A673 (cell line): ENCODE measurements around the gene FGF11. TPM values are rescaled to one million over a fixed set of nuclear protein-coding genes. Genes with fewer than 3 reads are reported as not detected.

Source experiments
- BruUV-seq: library from RNA; stranded (reverse); fragments of 400-500 nt; replicated peaks from 2 replicates; lab custom pipeline; 2021; lab: Mats Ljungman, UMichigan
- CTCF ChIA-PET: fragments of 300-600 bp; sonication (Branson Sonifier 250); formaldehyde crosslinking; loops from one replicate; lab custom pipeline; 2022; ENCODE audit warnings: antibody characterized with exemption; lab: Charles Lee
- POLR2A ChIA-PET: fragments of 300-600 bp; sonication (Branson Sonifier 250); formaldehyde crosslinking; loops from one replicate; lab custom pipeline; 2022; ENCODE audit warnings: antibody characterized with exemption; ENCODE audit not compliant: low non-redundant PET; lab: Charles Lee
- DNase-seq: peaks from one replicate; pipeline ENCODE4 v3.0.0-alpha.2; 2015; ENCODE audit warnings: low spot score
- H3K27ac ChIP-seq: fragments of 200-600 bp; sonication (generic); 2 replicates; pipeline ENCODE4 v1.5.1; 2016; ENCODE audit warnings: mixed run types, low read depth, mild to moderate bottlenecking, mixed read lengths, antibody characterized with exemption, low read length; ENCODE audit not compliant: poor library complexity, severe bottlenecking
- H3K27me3 ChIP-seq: fragments of 200-600 bp; sonication (generic); replicated peaks from 2 replicates; pipeline ENCODE4 v1.6.1; 2017; ENCODE audit warnings: mixed run types, low read depth, mild to moderate bottlenecking, mixed read lengths, antibody characterized with exemption, low read length; ENCODE audit not compliant: insufficient read depth, poor library complexity
- H3K36me3 ChIP-seq: fragments of 200-600 bp; sonication (generic); 2 replicates; pipeline ENCODE4 v1.6.1; 2016; ENCODE audit warnings: mixed run types, mild to moderate bottlenecking, mixed read lengths, antibody characterized with exemption, low read length; ENCODE audit not compliant: insufficient read depth, poor library complexity, severe bottlenecking
- H3K4me1 ChIP-seq: fragments of 200-600 bp; sonication (generic); 2 replicates; pipeline ENCODE4 v1.6.1; 2017; ENCODE audit warnings: mixed run types, mild to moderate bottlenecking, mixed read lengths, antibody characterized with exemption, low read length; ENCODE audit not compliant: insufficient read depth, poor library complexity, severe bottlenecking
- H3K4me3 ChIP-seq: fragments of 200-600 bp; sonication (generic); 2 replicates; pipeline ENCODE4 v1.5.1; 2016; ENCODE audit warnings: low read depth, mixed run types, mild to moderate bottlenecking, mixed read lengths, low read length; ENCODE audit not compliant: poor library complexity, severe bottlenecking
- H3K9me3 ChIP-seq: fragments of 200-600 bp; sonication (generic); 2 replicates; pipeline ENCODE4 v1.6.1; 2016; ENCODE audit warnings: mixed run types, low read depth, mild to moderate bottlenecking, mixed read lengths, antibody characterized with exemption, low read length; ENCODE audit not compliant: poor library complexity, severe bottlenecking
- CTCF ChIP-seq: fragments of 300-800, 200-600 bp; sonication (generic); conservative IDR thresholded peaks from 2 replicates; pipeline ENCODE4 v1.5.1; 2017; ENCODE audit warnings: low read depth, mild to moderate bottlenecking, antibody characterized with exemption, low read length, moderate library complexity, mixed read lengths
- EZH2 ChIP-seq: fragments of 200-600 bp; sonication (generic); IDR thresholded peaks from 2 replicates; pipeline ENCODE4 v1.6.1; 2017; ENCODE audit warnings: borderline replicate concordance, low read depth, mild to moderate bottlenecking, mixed read lengths, antibody characterized with exemption, low read length; ENCODE audit not compliant: poor library complexity, severe bottlenecking
- intact Hi-C: fragments of 100-400 bp; cut with micrococcal nuclease; formaldehyde crosslinking; loops from one replicate; pipeline ENCODE4 v1.10.0; 2022; ENCODE audit not compliant: unreplicated experiment
- total RNA-seq: library from RNA; stranded (reverse); gene quantifications from 2 replicates; pipeline ENCODE4 v1.2.3, GENCODE V29; 2021

FGF11 gene
- total RNA-seq, 1 experiment from 2014 or later: 18.2 TPM

- POLR2A ChIA-PET: no interaction called here
These were observed 23.0 kb upstream of the FGF11 start for GRCh38 chr17:7416323-7416722.

GRCh38 chr17:7417056-7417655 is 22.2 kb upstream of the FGF11 start:
- POLR2A ChIA-PET: no interaction called here
- intact Hi-C loops: no loop called here
- Histone ChIP-seq H3K4me3 (no peak overlapping the region), H3K9me3 (no peaks in the 10 kb centered on the region), H3K4me1 (no peaks in the 10 kb centered on the region), H3K27me3 (no peaks in the 10 kb centered on the region), H3K36me3 (peaks cover 7% of the 10 kb centered on the region), H3K27ac (no peak overlapping the region)
- TF ChIP-seq EZH2: no peak
- TF ChIP-seq CTCF: no peak
- DNase-seq: no peak
- CTCF ChIA-PET: interaction anchor here (0.6 kb wide), 1 partner anchor 252 kb away, joined by 3 read pairs; no protein-coding TSS in a partner anchor
- no TSS peak for BruUV-seq

More at GRCh38 chr17:7416323-7416722, 23.0 kb upstream of the FGF11 start:
- Histone ChIP-seq H3K4me3 (no peak overlapping the region), H3K4me1 (no peaks in the 10 kb centered on the region), H3K27me3 (no peaks in the 10 kb centered on the region), H3K9me3 (no peaks in the 10 kb centered on the region), H3K36me3 (peaks cover 8% of the 10 kb centered on the region), H3K27ac (no peak overlapping the region)
- CTCF ChIA-PET: interaction anchor here (0.6 kb wide), 1 partner anchor 253 kb away, joined by 3 read pairs; no protein-coding TSS in a partner anchor
- TF ChIP-seq CTCF (no peak), EZH2 (no peak)
- no TSS peak for BruUV-seq
- intact Hi-C loops: no loop called here
- no peak for DNase-seq

- POLR2A ChIA-PET: no interaction called here
- Histone ChIP-seq H3K27ac (no peak overlapping the region), H3K4me1 (no peaks in the 10 kb centered on the region), H3K36me3 (peaks cover 3% of the 10 kb centered on the region), H3K27me3 (no peaks in the 10 kb centered on the region), H3K9me3 (no peaks in the 10 kb centered on the region), H3K4me3 (no peak overlapping the region)
- no TSS peak for BruUV-seq
- TF ChIP-seq EZH2 (no peak), CTCF (no peak)
- intact Hi-C loops: no loop called here
- CTCF ChIA-PET: no interaction called here
- DNase-seq: no peak
These were observed 20.7 kb upstream of the FGF11 start for GRCh38 chr17:7418472-7419152.
